ENCODE measurements around the gene BNC2.

The BNC2 gene

GRCh38 chr9:16410601-16411280 lies 459.7 kb downstream of the BNC2 start:
- ChIA-PET POLR2A (no interaction called here), CTCF (no interaction called here)
- TF ChIP-seq MEIS1 (CRISPR knock-in tag; IDR thresholded peaks at IDR 0.05; ENCODE audit: borderline replicate concordance), result no peak
- TF ChIP-seq KLF1 (tag by site-specific recombination; IDR thresholded peaks at IDR 0.05), result no peak
- TF ChIP-seq ZNF792 (tag by site-specific recombination; IDR thresholded peaks at IDR 0.05), result no peak
- TF ChIP-seq ZNF391 (tag by site-specific recombination; IDR thresholded peaks at IDR 0.05; ENCODE audit: borderline replicate concordance, low read depth), result no peak
- TF ChIP-seq ZNF155 (tag by site-specific recombination; IDR thresholded peaks at IDR 0.05), result no peak
- TF ChIP-seq, protein P1, sequence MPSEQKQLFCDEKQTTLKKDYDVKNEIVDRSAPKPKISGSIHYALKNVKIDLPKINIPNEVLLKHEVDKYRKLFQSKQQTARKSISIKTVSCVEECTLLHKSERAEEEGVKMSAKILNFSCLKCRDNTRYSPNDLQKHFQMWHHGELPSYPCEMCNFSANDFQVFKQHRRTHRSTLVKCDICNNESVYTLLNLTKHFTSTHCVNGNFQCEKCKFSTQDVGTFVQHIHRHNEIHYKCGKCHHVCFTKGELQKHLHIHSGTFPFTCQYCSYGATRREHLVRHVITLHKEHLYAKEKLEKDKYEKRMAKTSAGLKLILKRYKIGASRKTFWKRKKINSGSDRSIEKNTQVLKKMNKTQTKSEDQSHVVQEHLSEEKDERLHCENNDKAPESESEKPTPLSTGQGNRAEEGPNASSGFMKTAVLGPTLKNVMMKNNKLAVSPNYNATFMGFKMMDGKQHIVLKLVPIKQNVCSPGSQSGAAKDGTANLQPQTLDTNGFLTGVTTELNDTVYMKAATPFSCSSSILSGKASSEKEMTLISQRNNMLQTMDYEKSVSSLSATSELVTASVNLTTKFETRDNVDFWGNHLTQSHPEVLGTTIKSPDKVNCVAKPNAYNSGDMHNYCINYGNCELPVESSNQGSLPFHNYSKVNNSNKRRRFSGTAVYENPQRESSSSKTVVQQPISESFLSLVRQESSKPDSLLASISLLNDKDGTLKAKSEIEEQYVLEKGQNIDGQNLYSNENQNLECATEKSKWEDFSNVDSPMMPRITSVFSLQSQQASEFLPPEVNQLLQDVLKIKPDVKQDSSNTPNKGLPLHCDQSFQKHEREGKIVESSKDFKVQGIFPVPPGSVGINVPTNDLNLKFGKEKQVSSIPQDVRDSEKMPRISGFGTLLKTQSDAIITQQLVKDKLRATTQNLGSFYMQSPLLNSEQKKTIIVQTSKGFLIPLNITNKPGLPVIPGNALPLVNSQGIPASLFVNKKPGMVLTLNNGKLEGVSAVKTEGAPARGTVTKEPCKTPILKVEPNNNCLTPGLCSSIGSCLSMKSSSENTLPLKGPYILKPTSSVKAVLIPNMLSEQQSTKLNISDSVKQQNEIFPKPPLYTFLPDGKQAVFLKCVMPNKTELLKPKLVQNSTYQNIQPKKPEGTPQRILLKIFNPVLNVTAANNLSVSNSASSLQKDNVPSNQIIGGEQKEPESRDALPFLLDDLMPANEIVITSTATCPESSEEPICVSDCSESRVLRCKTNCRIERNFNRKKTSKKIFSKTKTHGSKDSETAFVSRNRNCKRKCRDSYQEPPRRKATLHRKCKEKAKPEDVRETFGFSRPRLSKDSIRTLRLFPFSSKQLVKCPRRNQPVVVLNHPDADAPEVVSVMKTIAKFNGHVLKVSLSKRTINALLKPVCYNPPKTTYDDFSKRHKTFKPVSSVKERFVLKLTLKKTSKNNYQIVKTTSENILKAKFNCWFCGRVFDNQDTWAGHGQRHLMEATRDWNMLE (tag by site-specific recombination; conservative IDR thresholded peaks at IDR 0.05; ENCODE audit: low read depth), result no peak
- no peak for TF ChIP-seq ZBTB20 (tag by site-specific recombination; IDR thresholded peaks at IDR 0.05)
- TF ChIP-seq ZNF501 (tag by site-specific recombination; IDR thresholded peaks at IDR 0.05), result no peak
- TF ChIP-seq ZNF777 (tag by site-specific recombination; IDR thresholded peaks at IDR 0.05; ENCODE audit: borderline replicate concordance), result no peak
- no peak for TF ChIP-seq ZNF621 (tag by site-specific recombination; IDR thresholded peaks at IDR 0.05)
- no peak for TF ChIP-seq KLF7 (tag by site-specific recombination; IDR thresholded peaks at IDR 0.05; ENCODE audit: borderline replicate concordance)
- TF ChIP-seq ZBTB1 (tag by site-specific recombination; IDR thresholded peaks at IDR 0.05), result no peak
- TF ChIP-seq ZNF585B (tag by site-specific recombination; IDR thresholded peaks at IDR 0.05), result no peak
- no peak for TF ChIP-seq ZBTB48 (tag by site-specific recombination; IDR thresholded peaks at IDR 0.05)
- TF ChIP-seq ZNF830 (tag by site-specific recombination; IDR thresholded peaks at IDR 0.05; ENCODE audit: low read depth), result no peak
- Histone ChIP-seq H3K27ac (ENCODE audit: extremely low read depth, low read depth, low read length) (no peak overlapping the region), H3K4me3 (ENCODE audit: low read depth, low read length) (no peak overlapping the region), H3K36me3 (ENCODE audit: control insufficient read depth in 2 of 2, insufficient read depth in 1 of 2, low read length in 2 of 2) (no peaks in the 10 kb centered on the region), H3K9me3 (ENCODE audit: control insufficient read depth, insufficient read depth, low read depth, low read length) (no peaks in the 10 kb centered on the region), H3K4me1 (ENCODE audit: control insufficient read depth, insufficient read depth, low read length) (no peaks in the 10 kb centered on the region)

DNA sequence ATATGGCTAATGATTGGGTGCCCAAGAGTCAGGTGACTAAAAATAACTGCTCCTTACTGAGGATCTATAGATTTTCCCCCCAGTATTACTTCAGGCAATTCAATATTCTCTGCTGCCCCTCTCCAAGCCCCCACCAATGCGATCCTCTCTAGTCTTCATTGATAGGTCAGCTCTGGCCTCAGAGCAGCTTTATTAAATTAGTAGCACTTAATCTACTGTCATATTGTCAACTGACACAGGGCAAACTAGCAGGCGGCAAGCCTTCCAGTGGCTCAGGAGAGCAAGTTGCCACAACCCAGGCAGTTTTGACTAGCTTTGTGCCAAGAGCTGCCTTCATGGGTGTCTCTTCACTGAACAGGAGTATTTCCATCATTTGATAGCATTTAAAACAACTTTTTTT lies 462.9 kb downstream of the BNC2 start:
- no peak overlapping the region for H3K27ac ChIP-seq (ENCODE audit: extremely low read depth, low read depth, low read length)
- CTCF ChIA-PET, result no interaction called here
- no peak overlapping the region for H3K4me3 ChIP-seq (ENCODE audit: low read depth, low read length)
- TF ChIP-seq ZBTB17 (tag by site-specific recombination; IDR thresholded peaks at IDR 0.05) (no peak), ZNF423 (tag by site-specific recombination; IDR thresholded peaks at IDR 0.05) (no peak), TRIM28 (IDR thresholded peaks at IDR 0.05; ENCODE audit: borderline replicate concordance, low read length) (no peak), ZNF121 (tag by site-specific recombination; IDR thresholded peaks at IDR 0.05) (no peak), KLF1 (tag by site-specific recombination; IDR thresholded peaks at IDR 0.05) (no peak), ZNF248 (tag by site-specific recombination; IDR thresholded peaks at IDR 0.05) (no peak), ZEB2 (tag by site-specific recombination; IDR thresholded peaks at IDR 0.05) (no peak), ZNF513 (tag by site-specific recombination; IDR thresholded peaks at IDR 0.05) (no peak)
- TF ChIP-seq, protein P2, sequence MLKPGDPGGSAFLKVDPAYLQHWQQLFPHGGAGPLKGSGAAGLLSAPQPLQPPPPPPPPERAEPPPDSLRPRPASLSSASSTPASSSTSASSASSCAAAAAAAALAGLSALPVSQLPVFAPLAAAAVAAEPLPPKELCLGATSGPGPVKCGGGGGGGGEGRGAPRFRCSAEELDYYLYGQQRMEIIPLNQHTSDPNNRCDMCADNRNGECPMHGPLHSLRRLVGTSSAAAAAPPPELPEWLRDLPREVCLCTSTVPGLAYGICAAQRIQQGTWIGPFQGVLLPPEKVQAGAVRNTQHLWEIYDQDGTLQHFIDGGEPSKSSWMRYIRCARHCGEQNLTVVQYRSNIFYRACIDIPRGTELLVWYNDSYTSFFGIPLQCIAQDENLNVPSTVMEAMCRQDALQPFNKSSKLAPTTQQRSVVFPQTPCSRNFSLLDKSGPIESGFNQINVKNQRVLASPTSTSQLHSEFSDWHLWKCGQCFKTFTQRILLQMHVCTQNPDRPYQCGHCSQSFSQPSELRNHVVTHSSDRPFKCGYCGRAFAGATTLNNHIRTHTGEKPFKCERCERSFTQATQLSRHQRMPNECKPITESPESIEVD (tag by site-specific recombination; IDR thresholded peaks at IDR 0.05), result no peak
- TF ChIP-seq, protein P3, sequence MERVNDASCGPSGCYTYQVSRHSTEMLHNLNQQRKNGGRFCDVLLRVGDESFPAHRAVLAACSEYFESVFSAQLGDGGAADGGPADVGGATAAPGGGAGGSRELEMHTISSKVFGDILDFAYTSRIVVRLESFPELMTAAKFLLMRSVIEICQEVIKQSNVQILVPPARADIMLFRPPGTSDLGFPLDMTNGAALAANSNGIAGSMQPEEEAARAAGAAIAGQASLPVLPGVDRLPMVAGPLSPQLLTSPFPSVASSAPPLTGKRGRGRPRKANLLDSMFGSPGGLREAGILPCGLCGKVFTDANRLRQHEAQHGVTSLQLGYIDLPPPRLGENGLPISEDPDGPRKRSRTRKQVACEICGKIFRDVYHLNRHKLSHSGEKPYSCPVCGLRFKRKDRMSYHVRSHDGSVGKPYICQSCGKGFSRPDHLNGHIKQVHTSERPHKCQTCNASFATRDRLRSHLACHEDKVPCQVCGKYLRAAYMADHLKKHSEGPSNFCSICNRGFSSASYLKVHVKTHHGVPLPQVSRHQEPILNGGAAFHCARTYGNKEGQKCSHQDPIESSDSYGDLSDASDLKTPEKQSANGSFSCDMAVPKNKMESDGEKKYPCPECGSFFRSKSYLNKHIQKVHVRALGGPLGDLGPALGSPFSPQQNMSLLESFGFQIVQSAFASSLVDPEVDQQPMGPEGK (tag by site-specific recombination; IDR thresholded peaks at IDR 0.05), result no peak

More for the DNA sequence above, 462.9 kb downstream of the BNC2 start:
- H3K4me1 ChIP-seq (ENCODE audit: control insufficient read depth, insufficient read depth, low read length), result no peaks in the 10 kb centered on the region
- no peaks in the 10 kb centered on the region for H3K9me3 ChIP-seq (ENCODE audit: control insufficient read depth, insufficient read depth, low read depth, low read length)
- H3K36me3 ChIP-seq (ENCODE audit: control insufficient read depth in 2 of 2, insufficient read depth in 1 of 2, low read length in 2 of 2), result no peaks in the 10 kb centered on the region
- POLR2A ChIA-PET, result no interaction called here

All from HEK293 (cell line).